GM18505 (cell line): ENCODE measurements around the gene POU6F2.
A peak's percentile ranks its signal among the peaks of the same experiment; 100 is the strongest.

Experiments used
- ATAC-seq: cut with Tn5 transposase; IDR thresholded peaks from one replicate; pipeline ENCODE4 v1.9.1; 2021; ENCODE audit not compliant: unreplicated experiment
- POLR2A ChIP-seq: IDR thresholded peaks from 4 replicates; pipeline ENCODE4 v1.6.1; 2011; ENCODE audit warnings: borderline replicate concordance; ENCODE audit not compliant: insufficient read depth, insufficient read length; ENCODE audit errors: extremely low read depth

POU6F2 gene

GRCh38 chr7:39432807-39433416, 455.2 kb downstream of the POU6F2 start:
- no peak for TF ChIP-seq POLR2A
- ATAC-seq = no peak

- no peak for ATAC-seq
- no peak for TF ChIP-seq POLR2A
Measured at GRCh38 chr7:39433550-39433949, 455.8 kb downstream of the POU6F2 start.

GRCh38 chr7:39434012-39434411, 456.3 kb downstream of the POU6F2 start:
- no peak for ATAC-seq
- TF ChIP-seq POLR2A = no peak

- TF ChIP-seq POLR2A = no peak
- ATAC-seq = no peak
Measured at GRCh38 chr7:39446546-39446945, 468.8 kb downstream of the POU6F2 start.

- ATAC-seq = no peak
- no peak for TF ChIP-seq POLR2A
Measured at GRCh38 chr7:39451901-39452300, 474.2 kb downstream of the POU6F2 start.

GRCh38 chr7:39453743-39454355, 476.1 kb downstream of the POU6F2 start:
- peak; percentile 91 for ATAC-seq
- no peak for TF ChIP-seq POLR2A

GRCh38 chr7:39458061-39458745, 480.5 kb downstream of the POU6F2 start:
- TF ChIP-seq POLR2A = no peak
- ATAC-seq = no peak

GRCh38 chr7:39459636-39460035, 481.9 kb downstream of the POU6F2 start:
- ATAC-seq = no peak
- no peak for TF ChIP-seq POLR2A

GRCh38 chr7:39460486-39460885, 482.8 kb downstream of the POU6F2 start:
- no peak for TF ChIP-seq POLR2A
- ATAC-seq = no peak

- no peak for ATAC-seq
- TF ChIP-seq POLR2A = no peak
Measured at GRCh38 chr7:39461263-39461820, 483.6 kb downstream of the POU6F2 start.

GRCh38 chr7:39463252-39463651, 485.5 kb downstream of the POU6F2 start:
- no peak for TF ChIP-seq POLR2A
- ATAC-seq = no peak

GRCh38 chr7:39464350-39465054, 486.8 kb downstream of the POU6F2 start:
- ATAC-seq = no peak

More at GRCh38 chr7:39464350-39465054, 486.8 kb downstream of the POU6F2 start:
- no peak for TF ChIP-seq POLR2A
